IPS DF 4.7 (cell line): ENCODE measurements around the gene SCN4A.
"Not testable (repeated sequence)": the region's sequence is repeated elsewhere in the genome, so short reads cannot be mapped to it uniquely, and the experiment has no call there.

Experiments used
- DNase-seq: peaks from one replicate; pipeline ENCODE4 v3.0.0-alpha.2; 2013; ENCODE audit warnings: low spot score; ENCODE audit errors: extremely low read depth

SCN4A gene

GRCh38 chr17:63972796-63973195 lies at the start of gene SCN4A:
Gene SCN4A (minus strand): TSS chr17:63972918. CDS start chr17:63972841, 77 bp downstream.
- no peak for DNase-seq

GRCh38 chr17:64020056-64020766 lies 47.5 kb upstream of the SCN4A start, which contains the start of gene ICAM2:
Gene ICAM2 (minus strand): TSS chr17:64020633. CDS start chr17:64006691, 13,942 bp downstream.
- no peak for DNase-seq

GRCh38 chr17:64019551-64019961 lies 46.8 kb upstream of the SCN4A start:
- not testable (repeated sequence) for DNase-seq

DNA sequence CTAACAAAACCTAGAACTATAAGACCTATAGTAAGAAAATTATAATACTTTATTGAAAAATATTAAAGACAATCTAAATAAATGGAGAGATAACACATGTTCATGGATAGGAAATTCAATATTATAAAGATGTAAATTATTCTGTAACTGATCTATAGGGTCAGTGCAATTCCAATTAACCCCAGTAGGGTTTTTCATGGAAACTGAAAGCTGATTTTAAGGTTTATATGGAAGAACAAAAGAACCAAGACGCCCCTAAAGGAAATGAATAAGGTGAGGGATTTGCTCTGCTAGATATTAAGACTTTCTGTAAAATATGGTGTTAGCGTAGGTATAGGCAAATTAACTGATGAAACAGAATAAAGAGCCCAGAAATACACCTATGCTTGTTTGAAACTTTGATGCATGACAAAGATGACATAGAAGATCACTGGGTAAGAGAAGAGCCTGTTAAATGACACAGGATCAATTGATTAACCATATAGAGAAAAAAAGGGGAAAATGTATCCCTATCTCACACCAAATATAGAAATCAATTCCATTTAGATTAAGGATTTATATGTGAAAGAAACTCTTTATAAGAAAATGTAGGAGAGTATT lies 44.8 kb upstream of the SCN4A start:
- no peak for DNase-seq

DNA sequence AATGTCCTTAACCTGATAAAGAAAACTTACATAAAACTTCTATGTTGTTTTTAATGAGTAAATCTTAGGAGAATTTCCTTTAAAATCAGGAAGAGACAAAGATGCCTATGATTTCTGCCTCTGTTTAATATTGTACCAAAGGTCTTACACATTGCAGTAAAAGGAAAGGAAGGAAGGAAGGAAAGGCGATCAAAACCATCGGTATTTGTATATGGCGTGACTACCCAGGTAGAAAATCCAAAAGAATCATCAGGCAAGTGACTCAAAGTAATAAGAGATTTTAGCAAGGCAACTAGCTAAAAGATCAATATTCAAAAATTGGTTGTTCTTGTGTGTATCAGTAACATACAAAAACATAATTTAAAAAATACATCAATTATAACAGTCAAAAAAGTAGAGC lies 44.3 kb upstream of the SCN4A start:
- DNase-seq = no peak

DNA sequence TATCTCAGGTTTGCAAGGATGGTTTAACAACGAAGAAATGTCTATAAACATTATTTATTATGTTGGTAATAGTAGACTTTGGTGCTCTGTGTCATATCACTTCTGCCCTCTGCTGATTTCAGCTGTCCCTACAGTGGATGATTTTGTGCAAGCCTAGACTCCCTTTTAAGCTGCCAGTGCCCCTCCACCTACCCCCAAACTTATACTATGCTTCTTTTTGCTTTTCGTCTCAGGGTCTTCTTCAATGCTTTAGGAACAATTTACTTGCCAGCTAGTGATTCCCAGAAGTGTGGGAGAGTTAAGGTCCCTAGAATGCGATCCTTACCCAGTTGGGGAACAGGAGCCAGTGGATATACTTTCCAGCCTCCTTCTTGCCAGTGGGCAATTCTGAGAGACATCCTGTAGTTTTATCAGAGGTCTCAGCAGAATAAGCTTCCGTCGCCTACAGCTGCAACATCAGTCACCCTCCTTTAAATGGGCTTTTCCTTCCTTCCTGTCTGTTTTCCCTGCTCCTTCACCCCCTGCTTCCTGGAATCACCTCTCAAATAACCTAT lies 43.6 kb upstream of the SCN4A start:
- no peak for DNase-seq

GRCh38 chr17:64015447-64015846 lies 42.7 kb upstream of the SCN4A start:
- no peak for DNase-seq

- no peak for DNase-seq
Measured at GRCh38 chr17:64009571-64010402, 37.1 kb upstream of the SCN4A start.

DNA sequence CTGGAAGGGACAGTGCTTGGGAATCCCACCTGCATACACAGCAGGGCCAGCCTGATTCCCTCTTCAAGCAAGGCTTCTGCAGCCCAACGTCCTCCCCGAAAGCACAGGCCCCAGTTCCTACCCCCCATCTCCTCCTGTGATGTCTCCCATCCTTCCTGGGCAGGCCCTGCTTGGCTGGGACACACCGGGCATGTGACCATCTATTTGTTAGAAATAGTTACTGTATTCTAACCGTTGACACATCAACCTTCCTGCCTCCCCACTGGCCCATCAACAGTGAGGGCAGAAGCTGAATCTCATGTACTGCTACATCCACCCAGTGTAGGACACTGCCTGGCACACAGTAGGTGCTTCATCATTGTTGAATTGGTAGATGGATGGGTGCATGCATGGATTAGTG lies 36.1 kb upstream of the SCN4A start:
- DNase-seq = no peak

- no peak for DNase-seq
Measured at GRCh38 chr17:64008346-64008745, 35.6 kb upstream of the SCN4A start.

DNA sequence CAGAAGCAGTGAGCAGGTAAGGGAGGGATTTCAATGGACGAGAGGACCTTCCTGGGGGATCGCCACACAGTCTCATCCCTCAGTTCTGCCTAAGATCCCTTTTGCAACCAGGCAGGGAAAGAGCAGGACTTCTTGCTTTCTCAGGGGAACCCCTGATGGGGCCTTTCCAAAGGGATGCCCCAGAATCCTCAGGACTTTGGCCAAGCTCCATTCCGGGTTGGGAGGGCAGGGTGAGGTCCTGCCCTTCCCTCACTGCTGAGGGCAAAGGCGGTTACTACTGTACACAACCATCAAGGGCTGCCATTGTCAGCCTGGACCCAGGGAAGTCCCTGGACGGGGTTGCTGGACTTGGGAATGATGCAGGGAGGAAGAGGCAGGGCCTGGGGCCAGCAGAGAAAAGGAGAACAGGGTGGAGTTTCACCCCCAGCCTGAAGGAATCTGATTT lies 35.1 kb upstream of the SCN4A start:
- DNase-seq = no peak

DNA sequence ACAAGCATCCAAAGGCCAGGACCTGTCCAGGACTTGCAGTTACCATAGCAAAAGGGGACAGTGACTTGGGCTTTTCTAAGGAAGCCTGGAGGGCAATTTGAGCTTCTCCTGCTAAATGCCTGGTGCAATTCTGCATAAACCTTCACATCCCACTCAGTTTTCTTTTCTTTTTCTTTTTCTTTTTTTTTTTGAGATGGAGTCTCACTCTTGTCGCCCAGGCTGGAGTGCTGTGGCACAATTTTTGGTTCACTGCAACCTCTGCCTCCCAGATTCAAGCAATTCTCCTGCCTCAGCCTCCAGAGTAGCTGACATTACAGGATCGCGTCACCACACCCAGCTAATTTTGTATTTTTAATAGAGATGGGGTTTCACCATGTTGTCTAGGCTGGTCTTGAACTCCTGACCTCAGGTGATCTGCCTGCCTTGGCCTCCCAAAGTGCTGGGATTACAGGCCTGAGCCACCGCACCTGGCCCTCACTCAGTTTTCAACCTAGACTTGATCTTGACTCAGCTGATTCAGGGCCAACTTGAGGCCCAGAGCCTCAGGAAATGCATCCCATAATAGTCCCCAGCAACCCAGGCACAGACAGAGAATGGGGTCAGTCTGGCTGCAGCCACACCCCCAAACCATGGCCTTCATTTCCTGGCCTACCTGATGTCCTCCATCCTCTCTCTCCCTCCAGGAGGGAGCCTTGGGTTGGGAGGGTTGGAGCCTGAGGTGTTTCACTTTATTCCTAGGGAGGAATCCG lies 34.5 kb upstream of the SCN4A start:
- DNase-seq = not testable (repeated sequence)

- DNase-seq = no peak
Measured at GRCh38 chr17:64006361-64007088, 33.8 kb upstream of the SCN4A start.

DNA sequence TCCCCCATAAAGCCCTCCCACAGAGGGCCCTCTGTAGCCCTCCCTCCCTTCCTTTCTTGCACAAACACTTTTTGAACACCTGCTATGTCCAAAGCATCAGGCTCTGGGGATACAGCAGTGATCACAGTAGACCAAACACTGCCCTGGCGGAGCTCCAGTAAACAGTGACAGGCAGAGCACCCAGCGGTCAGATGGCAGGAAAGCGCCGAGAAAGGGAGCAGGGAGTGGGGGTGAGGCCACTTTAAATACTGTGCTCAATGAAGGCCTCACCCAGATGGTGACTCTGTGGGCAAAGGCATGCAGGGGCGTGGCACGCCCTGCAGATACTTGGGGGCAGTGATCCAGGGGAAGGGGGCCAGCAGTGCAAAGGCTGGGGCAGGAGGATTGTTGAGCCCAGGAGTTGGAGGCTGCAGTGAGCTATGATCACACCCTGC lies 33.0 kb upstream of the SCN4A start:
- no peak for DNase-seq

GRCh38 chr17:64004903-64005733 lies 32.4 kb upstream of the SCN4A start:
- DNase-seq = no peak

DNA sequence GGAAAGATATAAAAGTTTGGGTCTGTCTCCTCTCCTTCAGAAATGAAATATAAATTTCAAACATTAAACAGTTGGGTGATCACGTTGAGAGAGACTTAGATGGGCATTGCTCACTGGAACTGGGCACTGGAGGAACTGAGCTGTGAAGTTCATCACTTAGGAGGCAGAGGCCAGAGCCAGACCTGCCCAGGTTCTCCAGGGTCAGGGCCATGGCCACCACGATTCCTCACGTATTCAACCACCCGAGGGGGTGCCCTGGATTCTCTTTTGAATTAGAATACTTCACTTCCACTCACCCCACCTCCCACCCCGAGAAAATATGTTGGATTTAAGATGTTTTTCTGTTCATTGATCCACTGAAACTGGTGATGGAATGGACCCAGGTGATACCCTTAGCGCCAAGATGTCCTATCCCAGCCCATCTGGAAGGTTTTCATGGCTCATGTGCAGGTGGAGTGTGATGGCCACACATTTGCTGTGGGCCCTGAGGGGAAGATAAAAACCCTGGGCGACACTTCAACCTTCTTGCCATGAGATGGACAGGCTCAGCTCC lies 31.6 kb upstream of the SCN4A start:
- no peak for DNase-seq

- DNase-seq = no peak
Measured at GRCh38 chr17:64003526-64004121, 30.9 kb upstream of the SCN4A start.

GRCh38 chr17:64002658-64003525 lies 30.2 kb upstream of the SCN4A start:
- no peak for DNase-seq
